Measurements from ENCODE around the gene ENTREP1. TPM values are rescaled to one million over a fixed set of nuclear protein-coding genes. Genes with fewer than 3 reads are reported as not detected.

ENTREP1 gene
- total RNA-seq, 1 experiment from 2014 or later: 21.3 TPM

- H3K36me3 Mint-ChIP-seq (ENCODE audit: insufficient read depth in 1 of 3, low read depth in 3 of 3): peaks cover 0 to 12% (median 0%) of the 10 kb centered on the region in 3 experiments; a peak in 2 of 7 replicates
- H2BK5ac ChIP-seq (ENCODE audit: insufficient read length, low read length): no peak overlapping the region
- WGBS (ENCODE audit: extremely low coverage, insufficient read length, low lambda C conversion rate): no CpG with 5 or more reads among the region's 4 CpGs
- no peak overlapping the region for H3K23ac ChIP-seq (ENCODE audit: insufficient read length, low read depth, low read length)
- no peak overlapping the region for H3K9ac ChIP-seq (ENCODE audit: extremely low read depth, insufficient read length, low read length)
- H3K4ac ChIP-seq (ENCODE audit: low read depth, low read length): no peak overlapping the region
- no peaks in the 10 kb centered on the region for H3K79me1 ChIP-seq (ENCODE audit: insufficient read depth, low read depth, low read length, poor library complexity, severe bottlenecking)
- H4K91ac ChIP-seq (ENCODE audit: insufficient read length, low read depth, low read length): no peak overlapping the region
- H4K5ac ChIP-seq (ENCODE audit: insufficient read length, low read depth, low read length): no peak overlapping the region
- no peaks in the 10 kb centered on the region for H3K27me3 Mint-ChIP-seq (ENCODE audit: low read depth)
- H3K56ac ChIP-seq (ENCODE audit: insufficient read length, low read depth, low read length): no peak overlapping the region
- no peak overlapping the region for H2BK120ac ChIP-seq (ENCODE audit: low read depth, low read length, poor library complexity, severe bottlenecking)
- no peak overlapping the region for H3T11ph ChIP-seq (ENCODE audit: low read length)
- no peaks in the 10 kb centered on the region for H3K4me1 Mint-ChIP-seq
- no peak overlapping the region for H2BK20ac ChIP-seq (ENCODE audit: low read depth, low read length, poor library complexity, severe bottlenecking)
- H3K27ac Mint-ChIP-seq: no peak overlapping the region
- H4K20me1 ChIP-seq (ENCODE audit: control insufficient read depth, insufficient read depth, insufficient read length): no peaks in the 10 kb centered on the region
- no peak overlapping the region for H2BK12ac ChIP-seq (ENCODE audit: insufficient read length, low read depth, low read length)
- H2BK15ac ChIP-seq (ENCODE audit: low read depth, low read length): no peak overlapping the region
- H3K27me3 ChIP-seq (ENCODE audit: insufficient read depth, low read length): no peaks in the 10 kb centered on the region
- H3K27ac ChIP-seq (ENCODE audit: insufficient read length, low read depth, low read length): no peak overlapping the region
- H3K23me2 ChIP-seq (ENCODE audit: insufficient read length, low read depth, low read length, poor library complexity, severe bottlenecking): no peaks in the 10 kb centered on the region
- no peaks in the 10 kb centered on the region for H3K9me3 ChIP-seq (ENCODE audit: control insufficient read depth, low read depth, low read length)
- TF ChIP-seq CTCF (conservative IDR thresholded peaks at IDR 0.05): no peak
- H3K4me2 ChIP-seq (ENCODE audit: insufficient read depth, insufficient read length, low read length): no peak overlapping the region
- H3K4me3 Mint-ChIP-seq: no peak overlapping the region
- no peak overlapping the region for H2AFZ ChIP-seq (ENCODE audit: low read length)
- no peaks in the 10 kb centered on the region for H3K9me3 Mint-ChIP-seq
- no peaks in the 10 kb centered on the region for H3K4me1 ChIP-seq (ENCODE audit: insufficient read depth, low read length)
- no peak overlapping the region for H3K18ac ChIP-seq (ENCODE audit: insufficient read length, low read depth, low read length)
- no peak overlapping the region for H2AK5ac ChIP-seq (ENCODE audit: insufficient read length, low read length)
- no peaks in the 10 kb centered on the region for H3K79me2 ChIP-seq (ENCODE audit: insufficient read depth, low read length)
- no peak overlapping the region for H3K14ac ChIP-seq (ENCODE audit: insufficient read depth, low read length)
- no peak overlapping the region for H4K8ac ChIP-seq (replicated peaks; ENCODE audit: insufficient read length, low read depth, low read length)
- DNase-seq: no peak
These were observed 32.8 kb downstream of the ENTREP1 start for GRCh38 chr9:69357821-69358220.
